WTC11 (cell line): ENCODE results near the gene ATP2B2. TPM values are rescaled to one million over a fixed set of nuclear protein-coding genes. Genes with fewer than 3 reads are reported as not detected.

Experiments
- ATAC-seq: fragments of 200-7000 bp; cut with Tn5 transposase; 2 replicates; pipeline ENCODE4 v1.10.0; 2021; ENCODE audit warnings: mild to moderate bottlenecking, moderate library complexity
- CTCF ChIA-PET: fragments of 300-600 bp; sonication (Branson Sonifier 250); formaldehyde crosslinking; loops from one replicate; lab custom pipeline; 2021; ENCODE audit warnings: antibody characterized with exemption; lab: Charles Lee
- POLR2A ChIA-PET: fragments of 350-600 bp; sonication (Branson Sonifier 250); formaldehyde crosslinking; loops from one replicate; lab custom pipeline; 2021; ENCODE audit warnings: antibody characterized with exemption; lab: Charles Lee
- DNase-seq: peaks from one replicate; pipeline ENCODE4 v3.0.0; 2021; ENCODE audit warnings: low spot score
- H3K27ac Mint-ChIP-seq: 2 replicates; pipeline ENCODE4 v1.8.0; 2021; ENCODE audit warnings: mixed read lengths
- H3K27me3 Mint-ChIP-seq: 2 replicates; pipeline ENCODE4 v1.8.0; 2021; ENCODE audit warnings: low read depth, mild to moderate bottlenecking, moderate library complexity, mixed read lengths
- H3K36me3 Mint-ChIP-seq: 2 replicates; pipeline ENCODE4 v1.8.0; 2021; ENCODE audit warnings: mixed read lengths
- H3K4me1 Mint-ChIP-seq: 2 replicates; pipeline ENCODE4 v1.8.0; 2022; ENCODE audit warnings: mixed read lengths
- H3K4me3 Mint-ChIP-seq: 2 replicates; pipeline ENCODE4 v1.8.0; 2021; ENCODE audit warnings: mild to moderate bottlenecking, moderate library complexity, mixed read lengths
- H3K9me3 Mint-ChIP-seq: 2 replicates; pipeline ENCODE4 v1.8.0; 2021; ENCODE audit warnings: mixed read lengths
- AR ChIP-seq: fragments of 250-450 bp; sonication (Bioruptor Pico); IDR thresholded peaks from 2 replicates; pipeline ENCODE4 v1.9.0; 2021; ENCODE audit warnings: mild to moderate bottlenecking
- ATF3 ChIP-seq: sonication (generic); formaldehyde crosslinking; conservative IDR thresholded peaks from 2 replicates; pipeline ENCODE4 v1.8.1; 2022; ENCODE audit warnings: mild to moderate bottlenecking, missing genetic modification reagents
- CREB1 ChIP-seq: sonication (generic); formaldehyde crosslinking; IDR thresholded peaks from 2 replicates; pipeline ENCODE4 v1.8.0; 2023; ENCODE audit warnings: mild to moderate bottlenecking, missing genetic modification reagents
- FOXJ3 ChIP-seq: sonication (generic); formaldehyde crosslinking; IDR thresholded peaks from 2 replicates; pipeline ENCODE4 v1.9.0; 2021; ENCODE audit warnings: missing genetic modification reagents, mild to moderate bottlenecking, borderline replicate concordance
- FOXK1 ChIP-seq: sonication (generic); formaldehyde crosslinking; IDR thresholded peaks from 2 replicates; pipeline ENCODE4 v1.8.0; 2022; ENCODE audit warnings: mild to moderate bottlenecking, moderate library complexity, missing genetic modification reagents
- MAX ChIP-seq: sonication (generic); formaldehyde crosslinking; IDR thresholded peaks from 2 replicates; pipeline ENCODE4 v1.8.0; 2022; ENCODE audit warnings: mild to moderate bottlenecking, missing genetic modification reagents
- NR2C2 ChIP-seq: sonication (generic); formaldehyde crosslinking; IDR thresholded peaks from 2 replicates; pipeline ENCODE4 v1.8.0; 2022; ENCODE audit warnings: mild to moderate bottlenecking, missing genetic modification reagents
- NR3C1 ChIP-seq: sonication (generic); formaldehyde crosslinking; conservative IDR thresholded peaks from 2 replicates; pipeline ENCODE4 v1.8.1; 2023; ENCODE audit warnings: low read depth, mild to moderate bottlenecking, missing genetic modification reagents
- PRDM15 ChIP-seq: sonication (generic); formaldehyde crosslinking; IDR thresholded peaks from 2 replicates; pipeline ENCODE4 v1.8.0; 2022; ENCODE audit warnings: missing genetic modification reagents
- SMAD3 ChIP-seq: sonication (generic); formaldehyde crosslinking; IDR thresholded peaks from 2 replicates; pipeline ENCODE4 v1.8.0; 2022; ENCODE audit warnings: missing genetic modification reagents, mild to moderate bottlenecking, borderline replicate concordance
- STAT6 ChIP-seq: sonication (generic); formaldehyde crosslinking; conservative IDR thresholded peaks from 2 replicates; pipeline ENCODE4 v1.8.1; 2023; ENCODE audit warnings: mild to moderate bottlenecking, low read depth, missing genetic modification reagents, moderate library complexity
- TEAD4 ChIP-seq: sonication (generic); formaldehyde crosslinking; IDR thresholded peaks from 2 replicates; pipeline ENCODE4 v1.8.0; 2022; ENCODE audit warnings: mild to moderate bottlenecking, missing genetic modification reagents
- ZNF281 ChIP-seq: sonication (generic); formaldehyde crosslinking; IDR thresholded peaks from 2 replicates; pipeline ENCODE4 v1.8.0; 2023; ENCODE audit warnings: mild to moderate bottlenecking, missing genetic modification reagents
- ZNF416 ChIP-seq: fragments of 250-450 bp; sonication (Bioruptor Pico); IDR thresholded peaks from 2 replicates; pipeline ENCODE4 v1.9.0; 2021; ENCODE audit warnings: mild to moderate bottlenecking, inconsistent platforms
- ZNF423 ChIP-seq: fragments of 250-450 bp; sonication (Bioruptor Pico); IDR thresholded peaks from 2 replicates; pipeline ENCODE4 v2.1.2; 2022; ENCODE audit warnings: mild to moderate bottlenecking, moderate library complexity
- ZNF425 ChIP-seq: fragments of 250-450 bp; sonication (Bioruptor Pico); conservative IDR thresholded peaks from 2 replicates; pipeline ENCODE4 v1.9.0; 2021; ENCODE audit warnings: mild to moderate bottlenecking
- total RNA-seq: library from RNA; stranded (reverse); gene quantifications from 3 replicates; pipeline ENCODE4 v1.2.3, GENCODE V29; 2021

ATP2B2 gene
- total RNA-seq, 1 experiment from 2014 or later: 0.48 TPM

- TF ChIP-seq AR (CRISPR knock-in tag) (no peak), TEAD4 (CRISPR knock-in tag) (no peak), FOXJ3 (no peak), NR3C1 (no peak), ZNF416 (no peak), SMAD3 (CRISPR knock-in tag) (no peak)
Observed at GRCh38 chr3:10526366-10526765, 21.0 kb upstream of the ATP2B2 start (continued).

GRCh38 chr3:10524799-10525301 is 19.5 kb upstream of the ATP2B2 start:
- Mint-ChIP-seq H3K27ac (no peak overlapping the region), H3K4me1 (no peaks in the 10 kb centered on the region), H3K27me3 (no peaks in the 10 kb centered on the region), H3K9me3 (no peaks in the 10 kb centered on the region), H3K36me3 (no peaks in the 10 kb centered on the region), H3K4me3 (no peak overlapping the region)
- ATAC-seq: no peak
- POLR2A ChIA-PET: no interaction called here
- TF ChIP-seq FOXK1 (CRISPR knock-in tag) (no peak), CREB1 (CRISPR knock-in tag) (no peak), STAT6 (CRISPR knock-in tag) (no peak), MAX (no peak), ZNF281 (CRISPR knock-in tag) (no peak), ZNF423 (no peak), ATF3 (CRISPR knock-in tag) (no peak), ZNF425 (CRISPR knock-in tag) (no peak), NR2C2 (CRISPR knock-in tag) (no peak), PRDM15 (no peak)
- no peak for DNase-seq
- CTCF ChIA-PET: interaction anchor here (0.9 to 1.0 kb wide), 2 partner anchors 9 to 101 kb away, joined by 3 read pairs; no protein-coding TSS in a partner anchor
